AG10803 (cell line): ENCODE measurements around the gene ALDOB.
A peak's percentile ranks its signal among the peaks of the same experiment; 100 is the strongest.

Experiments
- DNase-seq: peaks from one replicate; pipeline ENCODE4 v3.0.0; 2010; ENCODE audit warnings: low read depth
- H3K4me3 ChIP-seq: 2 replicates; pipeline ENCODE4 v1.5.1; 2011; ENCODE audit warnings: mild to moderate bottlenecking, low read length, control low read depth
- CTCF ChIP-seq: conservative IDR thresholded peaks from 2 replicates; pipeline ENCODE4 v1.5.1; 2011; ENCODE audit warnings: mild to moderate bottlenecking, low read length, control low read depth, inconsistent platforms

The ALDOB gene

GRCh38 chr9:101417977-101418376, 17.6 kb downstream of the ALDOB start:
- H3K4me3 ChIP-seq = no peak overlapping the region
- DNase-seq = no peak
- no peak for TF ChIP-seq CTCF

DNA sequence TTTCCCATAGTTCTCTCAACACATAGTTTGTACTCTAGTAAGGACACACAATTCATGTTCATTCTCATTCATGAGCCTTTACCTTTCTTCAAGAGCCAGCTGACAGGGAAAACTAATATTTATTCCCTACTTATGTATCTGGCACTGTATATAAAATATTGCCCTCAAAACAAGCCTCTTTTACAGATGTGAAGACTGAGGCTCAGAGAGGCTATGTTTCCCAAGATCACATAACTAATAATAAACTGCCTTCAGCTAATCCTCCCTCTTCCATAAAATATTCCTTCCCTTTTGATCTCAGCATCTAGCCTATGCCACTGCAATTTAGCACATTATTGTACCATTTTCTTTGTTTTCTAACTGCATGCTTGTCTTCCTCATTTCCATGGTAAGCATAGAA, 18.2 kb downstream of the ALDOB start:
- no peak for TF ChIP-seq CTCF
- no peak overlapping the region for H3K4me3 ChIP-seq
- DNase-seq = no peak

GRCh38 chr9:101415578-101415977, 20.0 kb downstream of the ALDOB start:
- no peak for DNase-seq
- TF ChIP-seq CTCF = no peak
- H3K4me3 ChIP-seq = no peak overlapping the region

- DNase-seq = no peak
- no peak overlapping the region for H3K4me3 ChIP-seq
- no peak for TF ChIP-seq CTCF
Measured at GRCh38 chr9:101414839-101415238, 20.7 kb downstream of the ALDOB start.

GRCh38 chr9:101409079-101409477, 26.5 kb downstream of the ALDOB start:
- H3K4me3 ChIP-seq = no peak overlapping the region
- peak; percentile 15 for DNase-seq
- TF ChIP-seq CTCF = no peak

DNA sequence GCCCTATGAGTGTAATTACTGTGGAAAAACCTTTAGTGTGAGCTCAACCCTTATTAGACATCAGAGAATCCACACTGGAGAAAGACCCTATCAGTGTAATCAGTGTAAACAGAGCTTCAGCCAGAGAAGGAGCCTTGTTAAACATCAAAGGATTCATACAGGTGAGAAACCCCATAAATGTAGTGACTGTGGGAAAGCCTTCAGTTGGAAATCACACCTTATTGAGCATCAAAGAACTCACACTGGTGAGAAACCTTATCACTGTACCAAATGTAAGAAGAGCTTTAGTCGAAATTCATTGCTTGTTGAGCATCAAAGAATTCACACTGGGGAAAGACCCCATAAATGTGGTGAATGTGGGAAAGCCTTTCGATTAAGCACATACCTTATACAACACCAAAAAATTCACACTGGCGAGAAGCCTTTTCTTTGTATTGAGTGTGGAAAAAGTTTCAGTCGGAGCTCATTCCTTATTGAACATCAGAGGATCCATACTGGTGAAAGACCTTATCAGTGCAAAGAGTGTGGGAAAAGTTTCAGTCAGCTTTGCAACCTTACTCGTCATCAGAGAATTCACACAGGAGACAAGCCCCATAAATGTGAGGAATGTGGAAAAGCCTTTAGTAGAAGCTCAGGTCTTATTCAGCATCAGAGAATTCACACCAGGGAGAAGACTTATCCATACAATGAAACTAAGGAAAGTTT, 27.0 kb downstream of the ALDOB start:
- DNase-seq = no peak
- H3K4me3 ChIP-seq = no peak overlapping the region
- TF ChIP-seq CTCF = no peak

- no peak for DNase-seq
- TF ChIP-seq CTCF = no peak
- no peak overlapping the region for H3K4me3 ChIP-seq
Measured at GRCh38 chr9:101403516-101404285, 31.9 kb downstream of the ALDOB start.
